AG09309 (cell line): ENCODE data around the gene RCC2.

Source experiments
- DNase-seq: peaks from one replicate; pipeline ENCODE4 v3.0.0-alpha.2; 2010; ENCODE audit warnings: low read depth
- H3K4me3 ChIP-seq: 2 replicates; pipeline ENCODE4 v1.5.1; 2011; ENCODE audit warnings: mild to moderate bottlenecking, low read depth, low read length, moderate library complexity; ENCODE audit not compliant: control insufficient read depth
- CTCF ChIP-seq: IDR thresholded peaks from 2 replicates; pipeline ENCODE4 v1.5.1; 2011; ENCODE audit warnings: mild to moderate bottlenecking, low read depth, low read length, inconsistent platforms; ENCODE audit not compliant: insufficient read depth, control insufficient read depth; ENCODE audit errors: missing control alignments

Gene RCC2

GRCh38 chr1:17372955-17373354 lies 66.5 kb downstream of the RCC2 start:
- DNase-seq = no peak
- no peak for TF ChIP-seq CTCF
- no peak overlapping the region for H3K4me3 ChIP-seq

- no peak within 1 kb of the TSS for H3K4me3 ChIP-seq
- TF ChIP-seq CTCF = no peak
- DNase-seq = no peak
Observed at GRCh38 chr1:17371896-17372295, 67.6 kb downstream of the RCC2 start, which contains the start of gene PADI6. TSS of gene PADI6 (plus strand) at chr1:17372196. CDS start at chr1:17372246, 50 bp downstream.

- no peak for DNase-seq
- no peak overlapping the region for H3K4me3 ChIP-seq
- peak; percentile 21 for TF ChIP-seq CTCF
Observed at GRCh38 chr1:17370618-17371017, 68.9 kb downstream of the RCC2 start.

- H3K4me3 ChIP-seq = no peak overlapping the region
- no peak for TF ChIP-seq CTCF
- no peak for DNase-seq
Observed at GRCh38 chr1:17369466-17369865, 70.0 kb downstream of the RCC2 start.

- DNase-seq = no peak
- no peak for TF ChIP-seq CTCF
- H3K4me3 ChIP-seq = no peak overlapping the region
Observed at GRCh38 chr1:17365293-17365692, 74.2 kb downstream of the RCC2 start.

- DNase-seq = no peak
- no peak for TF ChIP-seq CTCF
- H3K4me3 ChIP-seq = no peak overlapping the region
Observed at GRCh38 chr1:17363771-17364170, 75.7 kb downstream of the RCC2 start.

- DNase-seq = no peak
- no peak overlapping the region for H3K4me3 ChIP-seq
- no peak for TF ChIP-seq CTCF
Observed at GRCh38 chr1:17363351-17363750, 76.1 kb downstream of the RCC2 start.
